OCI-LY7 (cell line): ENCODE results near the gene DISP2. TPM values are rescaled to one million over a fixed set of nuclear protein-coding genes. Genes with fewer than 3 reads are reported as not detected.

Source experiments
- BruUV-seq: library from RNA; stranded (reverse); fragments of 400-500 nt; replicated peaks from 2 replicates; lab custom pipeline; 2021; lab: Mats Ljungman, UMichigan
- CTCF ChIA-PET: fragments of 300-600 bp; sonication (Branson Sonifier 250); formaldehyde crosslinking; loops from one replicate; lab custom pipeline; 2022; ENCODE audit warnings: antibody characterized with exemption; ENCODE audit not compliant: unreplicated experiment; lab: Charles Lee
- POLR2A ChIA-PET: fragments of 300-600 bp; sonication (Branson Sonifier 250); formaldehyde crosslinking; loops from one replicate; lab custom pipeline; 2022; ENCODE audit warnings: antibody characterized with exemption; lab: Charles Lee
- DNase-seq: peaks from one replicate; pipeline ENCODE4 v3.0.0-alpha.2; 2015; ENCODE audit warnings: low spot score
- H2AFZ ChIP-seq: fragments of 200-600 bp; sonication (generic), shearing (Covaris generic); 2 replicates; pipeline ENCODE4 v1.6.1; 2014; ENCODE audit warnings: mild to moderate bottlenecking, antibody characterized with exemption, low read length, moderate library complexity
- H3K27ac ChIP-seq: fragments of 200-600 bp; sonication (generic); 2 replicates; pipeline ENCODE4 v1.5.1; 2014; ENCODE audit warnings: mixed run types, low read depth, mild to moderate bottlenecking, moderate library complexity, low read length, inconsistent platforms; ENCODE audit not compliant: poor library complexity, severe bottlenecking
- H3K36me3 ChIP-seq: fragments of 200-600 bp; sonication (generic); 2 replicates; pipeline ENCODE4 v1.6.1; 2014; ENCODE audit warnings: mild to moderate bottlenecking, antibody characterized with exemption, low read length, moderate library complexity, mixed read lengths; ENCODE audit not compliant: insufficient read depth
- H3K4me1 ChIP-seq: fragments of 200-600 bp; sonication (generic); 2 replicates; pipeline ENCODE4 v1.5.1; 2014; ENCODE audit warnings: mild to moderate bottlenecking, low read length; ENCODE audit not compliant: insufficient read depth, poor library complexity, severe bottlenecking
- H3K4me2 ChIP-seq: fragments of 200-600 bp; sonication (generic); 2 replicates; pipeline ENCODE4 v1.6.1; 2014; ENCODE audit warnings: mild to moderate bottlenecking, low read length
- H3K4me3 ChIP-seq: fragments of 200-600 bp; sonication (generic); 2 replicates; pipeline ENCODE4 v1.5.1; 2014; ENCODE audit warnings: mild to moderate bottlenecking, low read depth, low read length; ENCODE audit not compliant: poor library complexity, severe bottlenecking
- H3K79me2 ChIP-seq: fragments of 200-600 bp; sonication (generic); 2 replicates; pipeline ENCODE4 v1.6.1; 2016; ENCODE audit warnings: low read depth, mild to moderate bottlenecking, low read length, moderate library complexity, mixed read lengths; ENCODE audit not compliant: insufficient read depth
- H3K9me2 ChIP-seq: fragments of 200-600 bp; sonication (generic); 2 replicates; pipeline ENCODE4 v1.6.1; 2016; ENCODE audit warnings: mild to moderate bottlenecking, low read length, mixed read lengths; ENCODE audit not compliant: insufficient read depth
- H3K9me3 ChIP-seq: fragments of 200-600 bp; sonication (generic); 2 replicates; pipeline ENCODE4 v1.6.1; 2014; ENCODE audit warnings: mild to moderate bottlenecking, mixed run types, low read length, mixed read lengths
- H4K20me1 ChIP-seq: fragments of 200-600 bp; sonication (generic); 2 replicates; pipeline ENCODE4 v1.6.1; 2014; ENCODE audit warnings: mild to moderate bottlenecking, antibody characterized with exemption, low read length, moderate library complexity, mixed read lengths; ENCODE audit not compliant: insufficient read depth
- EZH2phosphoT487 ChIP-seq: fragments of 200-600 bp; sonication (generic); IDR thresholded peaks from 2 replicates; pipeline ENCODE4 v1.6.1; 2018; ENCODE audit warnings: low read depth, borderline replicate concordance, mild to moderate bottlenecking, mixed run types, antibody characterized with exemption, low read length, moderate library complexity, mixed read lengths
- intact Hi-C: fragments of 100-400 bp; cut with micrococcal nuclease; formaldehyde crosslinking; loops from one replicate; pipeline ENCODE4 v1.10.0; 2022; ENCODE audit not compliant: unreplicated experiment
- total RNA-seq, 2 experiments: library from RNA; depleted of rRNA in 1 of 2; stranded (reverse); fragments of >200 nt in 1 of 2; shearing (Covaris generic) in 1 of 2; gene quantifications; 2 replicates each; pipeline ENCODE4 v1.2.3, GENCODE V29; 2014 to 2022
- TF ChIP-seq, protein P1 (sequence below): fragments of 200-600 bp; sonication (generic); conservative IDR thresholded peaks from 2 replicates; pipeline ENCODE4 v1.5.1; 2014; ENCODE audit warnings: mild to moderate bottlenecking, antibody characterized with exemption, low read length, moderate library complexity, mixed read lengths

Gene DISP2
- total RNA-seq, 2 experiments from 2014 or later = 0.03 to 0.25 TPM

DNA sequence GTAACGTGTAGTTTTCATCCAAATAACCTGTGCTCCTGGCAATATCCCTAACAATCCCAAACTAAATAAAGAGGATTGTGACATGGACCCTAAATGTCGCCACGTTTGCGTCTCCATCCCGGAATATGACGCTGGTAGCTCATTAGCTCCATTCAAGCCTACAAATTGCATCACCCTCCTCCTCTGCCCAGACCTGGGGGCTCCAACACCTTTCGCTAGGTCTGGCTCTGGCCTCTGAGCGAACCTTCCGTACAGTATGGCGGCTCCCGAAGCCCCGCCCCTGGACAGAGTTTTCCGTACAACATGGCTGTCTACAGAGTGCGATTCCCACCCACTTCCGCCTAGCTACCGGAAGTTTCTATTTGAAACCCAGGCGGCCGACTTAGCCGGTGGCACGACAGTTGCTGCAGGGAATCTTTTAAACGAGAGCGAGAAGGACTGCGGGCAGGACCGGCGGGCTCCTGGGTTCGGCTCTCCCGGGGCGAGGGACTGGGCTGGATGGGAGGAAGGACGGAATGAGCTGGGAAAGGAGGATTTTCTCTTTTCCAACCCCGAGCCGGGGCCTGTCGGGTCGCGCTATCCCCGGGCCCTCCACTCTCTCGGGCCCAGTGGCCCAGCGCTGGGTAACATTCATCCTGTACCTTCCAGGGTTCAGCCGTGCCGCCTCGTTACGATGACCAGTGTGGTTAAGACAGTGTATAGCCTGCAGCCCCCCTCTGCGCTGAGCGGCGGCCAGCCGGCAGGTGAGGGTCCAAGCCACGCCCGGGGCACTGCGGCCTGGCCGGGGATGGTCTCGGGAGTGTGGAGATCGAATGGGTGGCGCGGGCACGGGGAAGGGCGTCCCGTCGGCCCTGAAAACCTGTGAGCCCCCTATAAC, 24.8 kb downstream of the DISP2 start, which contains the start of gene KNSTRN:
KNSTRN (plus strand) TSS at position 142 of the 877 bp plus-strand sequence; CDS start at position 257, 115 bp downstream.
- Histone ChIP-seq H3K79me2 (peaks cover 29% of the 10 kb centered on the region), H2AFZ (peak within 1 kb of the TSS; percentile 80), H3K27ac (peak within 1 kb of the TSS; percentile 45), H3K4me1 (peaks cover 16% of the 10 kb centered on the region), H3K9me2 (no peaks in the 10 kb centered on the region), H4K20me1 (no peaks in the 10 kb centered on the region), H3K4me2 (peak within 1 kb of the TSS; percentile 94), H3K36me3 (peaks cover 36% of the 10 kb centered on the region), H3K9me3 (no peaks in the 10 kb centered on the region), H3K4me3 (peak within 1 kb of the TSS; percentile 95)
- intact Hi-C loops = no loop called here
- TSS peak; percentile 67 for BruUV-seq
- TF ChIP-seq, protein P1, sequence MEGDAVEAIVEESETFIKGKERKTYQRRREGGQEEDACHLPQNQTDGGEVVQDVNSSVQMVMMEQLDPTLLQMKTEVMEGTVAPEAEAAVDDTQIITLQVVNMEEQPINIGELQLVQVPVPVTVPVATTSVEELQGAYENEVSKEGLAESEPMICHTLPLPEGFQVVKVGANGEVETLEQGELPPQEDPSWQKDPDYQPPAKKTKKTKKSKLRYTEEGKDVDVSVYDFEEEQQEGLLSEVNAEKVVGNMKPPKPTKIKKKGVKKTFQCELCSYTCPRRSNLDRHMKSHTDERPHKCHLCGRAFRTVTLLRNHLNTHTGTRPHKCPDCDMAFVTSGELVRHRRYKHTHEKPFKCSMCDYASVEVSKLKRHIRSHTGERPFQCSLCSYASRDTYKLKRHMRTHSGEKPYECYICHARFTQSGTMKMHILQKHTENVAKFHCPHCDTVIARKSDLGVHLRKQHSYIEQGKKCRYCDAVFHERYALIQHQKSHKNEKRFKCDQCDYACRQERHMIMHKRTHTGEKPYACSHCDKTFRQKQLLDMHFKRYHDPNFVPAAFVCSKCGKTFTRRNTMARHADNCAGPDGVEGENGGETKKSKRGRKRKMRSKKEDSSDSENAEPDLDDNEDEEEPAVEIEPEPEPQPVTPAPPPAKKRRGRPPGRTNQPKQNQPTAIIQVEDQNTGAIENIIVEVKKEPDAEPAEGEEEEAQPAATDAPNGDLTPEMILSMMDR = no peak
- no peak for TF ChIP-seq EZH2phosphoT487
- CTCF ChIA-PET = interaction anchor here (1.0 kb wide), 1 partner anchor 11 kb away, joined by 3 read pairs; no protein-coding TSS in a partner anchor
- DNase-seq = peak; percentile 97
- POLR2A ChIA-PET = interaction anchor here (0.7 to 1.7 kb wide), 7 partner anchors 9 to 71 kb away, joined by 3 to 6 read pairs (median 4); no protein-coding TSS in a partner anchor

DNA sequence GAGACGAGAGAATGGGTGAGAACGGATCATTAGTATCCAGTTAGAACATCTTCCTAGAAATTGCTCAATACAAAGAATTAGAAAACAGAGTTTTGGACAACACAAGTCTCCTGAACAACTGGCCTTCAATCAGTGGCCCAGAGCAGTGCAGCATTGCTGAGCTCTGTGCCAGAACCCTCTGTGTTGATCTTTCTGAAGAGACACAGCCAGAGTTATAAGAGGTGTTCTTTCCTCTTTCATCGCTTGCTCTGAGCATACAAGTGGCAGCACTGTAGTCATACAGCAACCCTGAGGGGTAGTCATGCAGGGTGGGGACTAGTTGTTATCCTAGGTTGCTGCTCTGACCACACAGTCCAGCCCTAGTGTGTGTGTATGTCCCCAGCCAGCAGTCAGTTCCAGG, 28.5 kb downstream of the DISP2 start:
- CTCF ChIA-PET = no interaction called here
- Histone ChIP-seq H3K4me2 (no peak overlapping the region), H3K79me2 (peaks cover 29% of the 10 kb centered on the region), H3K9me3 (no peaks in the 10 kb centered on the region), H2AFZ (no peak overlapping the region), H3K4me1 (peaks cover 16% of the 10 kb centered on the region), H3K27ac (no peak overlapping the region), H3K9me2 (no peaks in the 10 kb centered on the region), H3K36me3 (peaks cover 72% of the 10 kb centered on the region), H4K20me1 (no peaks in the 10 kb centered on the region), H3K4me3 (no peak overlapping the region)
- POLR2A ChIA-PET = interaction anchor here (0.6 to 1.2 kb wide), 2 partner anchors 24 to 174 kb away, joined by 3 read pairs; no protein-coding TSS in a partner anchor
- no peak for DNase-seq
- intact Hi-C loops = no loop called here
- TF ChIP-seq, protein P1 = no peak
- no peak for TF ChIP-seq EZH2phosphoT487
- no TSS peak for BruUV-seq
